Measurements from ENCODE around the gene DPYSL5. TPM values are rescaled to one million over a fixed set of nuclear protein-coding genes. Genes with fewer than 3 reads are reported as not detected.

DPYSL5 gene
- total RNA-seq, 4 donors from 2014 or later, result 0.40 to 2.4 TPM; not detected in 2

- H3K27ac ChIP-seq, result no peak overlapping the region
- WGBS, 2 donors (ENCODE audit: low coverage in 1 of 2), result 46 to 48% methylated on average over 6 of the region's 6 CpGs
- no peaks in the 10 kb centered on the region for H3K4me1 ChIP-seq
- no peaks in the 10 kb centered on the region for H3K9me3 ChIP-seq
- no peak for ATAC-seq
- H3K36me3 ChIP-seq, result no peaks in the 10 kb centered on the region
- H3K27me3 ChIP-seq, result peaks cover 71% of the 10 kb centered on the region
- no peak for TF ChIP-seq POLR2AphosphoS5 (IDR thresholded peaks at IDR 0.05)
- TF ChIP-seq POLR2A (IDR thresholded peaks at IDR 0.05), result no peak
- TF ChIP-seq EP300 (IDR thresholded peaks at IDR 0.05), result no peak
- TF ChIP-seq CTCF (IDR thresholded peaks at IDR 0.05), result no peak
- no peak overlapping the region for H3K4me3 ChIP-seq
Observed at GRCh38 chr2:26838121-26838906, 9.6 kb upstream of the DPYSL5 start.

GRCh38 chr2:26840937-26841610, 6.9 kb upstream of the DPYSL5 start:
- ATAC-seq, result no peak
- WGBS, 2 donors (ENCODE audit: low coverage in 1 of 2), result 83 to 84% methylated on average over 4 of the region's 4 CpGs

GRCh38 chr2:26843041-26843440, 4.9 kb upstream of the DPYSL5 start:
- no peak overlapping the region for H3K4me3 ChIP-seq
- no peak overlapping the region for H3K27ac ChIP-seq
- WGBS, 2 donors (ENCODE audit: low coverage in 1 of 2), result 45 to 57% methylated on average over 4 of the region's 4 CpGs
- ATAC-seq, result no peak
- peaks cover 95% of the 10 kb centered on the region for H3K27me3 ChIP-seq
- peaks cover 0 to 21% (median 11%) of the 10 kb centered on the region in 3 donors for H3K4me1 ChIP-seq
- no peaks in the 10 kb centered on the region for H3K9me3 ChIP-seq
- H3K36me3 ChIP-seq, result no peaks in the 10 kb centered on the region
- TF ChIP-seq POLR2AphosphoS5 (IDR thresholded peaks at IDR 0.05), result no peak
- no peak for TF ChIP-seq POLR2A (IDR thresholded peaks at IDR 0.05)
- no peak for TF ChIP-seq CTCF (IDR thresholded peaks at IDR 0.05)
- no peak for TF ChIP-seq EP300 (IDR thresholded peaks at IDR 0.05)

More at GRCh38 chr2:26840937-26841610, 6.9 kb upstream of the DPYSL5 start:
- no peak overlapping the region for H3K27ac ChIP-seq
- no peaks in the 10 kb centered on the region for H3K36me3 ChIP-seq
- peaks cover 0 to under 1% (median 0%) of the 10 kb centered on the region in 3 donors for H3K4me1 ChIP-seq
- H3K9me3 ChIP-seq, result no peaks in the 10 kb centered on the region
- TF ChIP-seq POLR2A (IDR thresholded peaks at IDR 0.05) (no peak), POLR2AphosphoS5 (IDR thresholded peaks at IDR 0.05) (no peak), CTCF (IDR thresholded peaks at IDR 0.05) (no peak), EP300 (IDR thresholded peaks at IDR 0.05) (no peak)
- peaks cover 86% of the 10 kb centered on the region for H3K27me3 ChIP-seq
- no peak overlapping the region for H3K4me3 ChIP-seq

- H3K4me3 ChIP-seq, result no peak overlapping the region
- peaks cover 100% of the 10 kb centered on the region for H3K27me3 ChIP-seq
- ATAC-seq, result no peak
- H3K36me3 ChIP-seq, result no peaks in the 10 kb centered on the region
- H3K27ac ChIP-seq, result no peak overlapping the region
- 56 to 69% methylated on average over 6 to 7 of the region's 8 CpGs for WGBS, 2 donors (ENCODE audit: low coverage in 1 of 2)
- TF ChIP-seq CTCF (IDR thresholded peaks at IDR 0.05) (no peak), EP300 (IDR thresholded peaks at IDR 0.05) (no peak), POLR2A (IDR thresholded peaks at IDR 0.05) (no peak), POLR2AphosphoS5 (IDR thresholded peaks at IDR 0.05) (no peak)
- H3K9me3 ChIP-seq, result no peaks in the 10 kb centered on the region
- H3K4me1 ChIP-seq, result peaks cover 0 to 40% (median 31%) of the 10 kb centered on the region in 3 donors
Observed at GRCh38 chr2:26845021-26845420, 2.9 kb upstream of the DPYSL5 start.
